RKO (cell line): ENCODE measurements around the gene CFLAR.
A peak's percentile ranks its signal among the peaks of the same experiment; 100 is the strongest.
"Not testable (repeated sequence)": the region's sequence is repeated elsewhere in the genome, so short reads cannot be mapped to it uniquely, and the experiment has no call there.

Experiments used
- DNase-seq: peaks from one replicate; pipeline ENCODE4 v3.0.0-alpha.2; 2016; ENCODE audit warnings: low spot score

Gene CFLAR

GRCh38 chr2:201183365-201183727 lies 67.4 kb downstream of the CFLAR start:
- no peak for DNase-seq

- DNase-seq: peak; percentile 26
Measured at GRCh38 chr2:201183835-201184234, 67.9 kb downstream of the CFLAR start.

GRCh38 chr2:201184248-201184647 lies 68.3 kb downstream of the CFLAR start:
- not testable (repeated sequence) for DNase-seq

GRCh38 chr2:201185863-201186262 lies 69.9 kb downstream of the CFLAR start:
- no peak for DNase-seq

- DNase-seq: no peak
Measured at GRCh38 chr2:201186982-201187381, 71.0 kb downstream of the CFLAR start.

GRCh38 chr2:201188449-201188848 lies 72.5 kb downstream of the CFLAR start:
- no peak for DNase-seq

- no peak for DNase-seq
Measured at GRCh38 chr2:201191132-201191875, 75.3 kb downstream of the CFLAR start.

GRCh38 chr2:201194097-201194496 lies 78.1 kb downstream of the CFLAR start:
- DNase-seq: no peak

- no peak for DNase-seq
Measured at GRCh38 chr2:201195331-201195730, 79.4 kb downstream of the CFLAR start.

- no peak for DNase-seq
Measured at GRCh38 chr2:201196003-201196402, 80.0 kb downstream of the CFLAR start.

GRCh38 chr2:201196803-201197202 lies 80.8 kb downstream of the CFLAR start:
- DNase-seq: no peak

GRCh38 chr2:201197781-201198180 lies 81.8 kb downstream of the CFLAR start:
- DNase-seq: no peak

GRCh38 chr2:201199847-201200246 lies 83.9 kb downstream of the CFLAR start:
- DNase-seq: no peak

- no peak for DNase-seq
Measured at GRCh38 chr2:201200345-201200744, 84.4 kb downstream of the CFLAR start.

- no peak for DNase-seq
Measured at GRCh38 chr2:201201371-201201770, 85.4 kb downstream of the CFLAR start.

GRCh38 chr2:201203916-201204654 lies 88.1 kb downstream of the CFLAR start:
- DNase-seq: no peak

GRCh38 chr2:201204655-201205514 lies 88.9 kb downstream of the CFLAR start:
- DNase-seq: no peak

GRCh38 chr2:201205515-201205849 lies 89.5 kb downstream of the CFLAR start:
- no peak for DNase-seq

GRCh38 chr2:201208563-201209252 lies 92.7 kb downstream of the CFLAR start:
- DNase-seq: no peak

- no peak for DNase-seq
Measured at GRCh38 chr2:201215963-201216362, 100.0 kb downstream of the CFLAR start.

- no peak for DNase-seq
Measured at GRCh38 chr2:201216918-201217317, 101.0 kb downstream of the CFLAR start.

- DNase-seq: peak; percentile 64
Measured at GRCh38 chr2:201218780-201219179, 102.8 kb downstream of the CFLAR start.
